Mucosa of descending colon (tissue), 3 donors: Measurements from ENCODE around the gene OSBPL10. TPM values are rescaled to one million over a fixed set of nuclear protein-coding genes. Genes with fewer than 3 reads are reported as not detected.

Source experiments
- ATAC-seq: fragments of 200-7000 bp; cut with Tn5 transposase; one replicate; pipeline ENCODE4 v1.9.1; 2020; ENCODE audit warnings: mild to moderate bottlenecking, moderate library complexity
- DNase-seq, 3 donors: peaks; one replicate each; pipeline ENCODE4 v3.0.0-alpha.2; 2020
- H3K36me3 ChIP-seq: fragments of 200-600 bp; one replicate; pipeline ENCODE4 v1.8.0; 2021; ENCODE audit warnings: low read depth, mild to moderate bottlenecking
- H3K4me1 ChIP-seq: fragments of 200-600 bp; one replicate; pipeline ENCODE4 v1.8.0; 2021; ENCODE audit warnings: low read depth, mild to moderate bottlenecking
- H3K4me3 ChIP-seq: fragments of 200-600 bp; one replicate; pipeline ENCODE4 v1.8.0; 2021; ENCODE audit warnings: mild to moderate bottlenecking
- H3K9me3 ChIP-seq: fragments of 200-600 bp; one replicate; pipeline ENCODE4 v1.8.0; 2021; ENCODE audit warnings: mild to moderate bottlenecking
- CTCF ChIP-seq: fragments of 200-600 bp; IDR thresholded peaks from one replicate; pipeline ENCODE4 v1.8.0; 2022; ENCODE audit warnings: antibody characterized with exemption, mild to moderate bottlenecking
- intact Hi-C, 2 donors: fragments of 100-400 bp; cut with DNase I in 1 of 2; cut with micrococcal nuclease in 1 of 2; formaldehyde crosslinking; loops; one replicate each; pipeline versions ENCODE4 v1.11.0 to v1.11.1; 2022; cut with DNase I, micrococcal nuclease
- total RNA-seq, 3 donors: library from RNA; stranded (reverse); fragmentation: NEBNext Ultra II Directional in 2 of 3; extraction: Animal tissue kit (Norgen Biotek cat#: 25700) in 2 of 3; gene quantifications; one replicate each; pipeline versions ENCODE4 v1.2.1 to v1.2.4, GENCODE V29; 2021 to 2023
- donor health status: DM: no; HTN: no; CAD: no; lungs with moderate emphysema.
- donor health status: DM: no; HTN: no; CAD: no.
- donor health status: DM: no; HTN: yes; CAD: no.

OSBPL10 gene
- total RNA-seq, 3 donors from 2014 or later, result 15.7 to 23.9 (median 16.6) TPM

GRCh38 chr3:31624083-31624709 is 356.9 kb downstream of the OSBPL10 start:
- no peak overlapping the region for H3K4me3 ChIP-seq
- ATAC-seq, result no peak
- DNase-seq, result no peak
- H3K4me1 ChIP-seq, result no peaks in the 10 kb centered on the region
- TF ChIP-seq CTCF, result no peak
- no peaks in the 10 kb centered on the region for H3K36me3 ChIP-seq
- no peaks in the 10 kb centered on the region for H3K9me3 ChIP-seq
- intact Hi-C loops, result no loop called here

GRCh38 chr3:31622636-31623288 is 358.3 kb downstream of the OSBPL10 start:
- no peaks in the 10 kb centered on the region for H3K36me3 ChIP-seq

GRCh38 chr3:31621314-31621713 is 359.7 kb downstream of the OSBPL10 start:
- Histone ChIP-seq H3K9me3 (no peaks in the 10 kb centered on the region), H3K4me1 (no peaks in the 10 kb centered on the region), H3K4me3 (no peak overlapping the region), H3K36me3 (no peaks in the 10 kb centered on the region)
- no peak for TF ChIP-seq CTCF
- ATAC-seq (no peak), DNase-seq (no peak)
- intact Hi-C loops, result no loop called here

More at GRCh38 chr3:31622636-31623288, 358.3 kb downstream of the OSBPL10 start:
- H3K4me1 ChIP-seq, result no peaks in the 10 kb centered on the region
- H3K9me3 ChIP-seq, result no peaks in the 10 kb centered on the region
- intact Hi-C loops, result no loop called here
- TF ChIP-seq CTCF, result no peak
- DNase-seq, result no peak
- no peak overlapping the region for H3K4me3 ChIP-seq
- no peak for ATAC-seq

- Histone ChIP-seq H3K9me3 (no peaks in the 10 kb centered on the region), H3K4me3 (no peak overlapping the region), H3K4me1 (no peaks in the 10 kb centered on the region), H3K36me3 (no peaks in the 10 kb centered on the region)
- ATAC-seq, result no peak
- TF ChIP-seq CTCF, result no peak
- DNase-seq, result no peak
- intact Hi-C loops, result no loop called here
Measured at GRCh38 chr3:31620656-31621055, 360.4 kb downstream of the OSBPL10 start.

- ATAC-seq, result no peak
- TF ChIP-seq CTCF, result no peak
Measured at GRCh38 chr3:31616711-31617110, 364.4 kb downstream of the OSBPL10 start.

More at GRCh38 chr3:31616711-31617110, 364.4 kb downstream of the OSBPL10 start:
- no peak for DNase-seq
- Histone ChIP-seq H3K4me1 (peaks cover 5% of the 10 kb centered on the region), H3K36me3 (no peaks in the 10 kb centered on the region), H3K9me3 (no peaks in the 10 kb centered on the region), H3K4me3 (no peak overlapping the region)
- intact Hi-C loops, result no loop called here
